Central memory CD8-positive, alpha-beta T cell (primary cell): Measurements from ENCODE around the gene COMMD10.

ENCODE experiments used
- ATAC-seq: fragments of 150-1000 bp; cut with Tn5 transposase; replicated peaks from 2 replicates; pipeline ENCODE4 v1.10.0; 2022; ENCODE audit warnings: mild to moderate bottlenecking, moderate FRiP score, moderate number of reproducible peaks; ENCODE audit not compliant: poor library complexity, severe bottlenecking; ENCODE audit errors: extremely low read depth
- DNase-seq, 2 donors: peaks; one replicate each; pipeline ENCODE4 v3.0.0; 2021; ENCODE audit warnings: low spot score in 2 of 2
- H3K27ac Mint-ChIP-seq: one replicate; pipeline ENCODE4 v1.8.0; 2022; ENCODE audit warnings: low read depth, mild to moderate bottlenecking, moderate library complexity, mixed read lengths
- H3K27me3 Mint-ChIP-seq: one replicate; pipeline ENCODE4 v1.8.0; 2022; ENCODE audit warnings: mixed read lengths
- H3K36me3 Mint-ChIP-seq: one replicate; pipeline ENCODE4 v1.8.0; 2022; ENCODE audit warnings: mild to moderate bottlenecking, moderate library complexity, mixed read lengths; ENCODE audit not compliant: insufficient read depth
- H3K4me1 Mint-ChIP-seq: one replicate; pipeline ENCODE4 v1.8.0; 2022; ENCODE audit warnings: mixed read lengths
- H3K4me3 Mint-ChIP-seq: one replicate; pipeline ENCODE4 v1.8.0; 2022; ENCODE audit warnings: mild to moderate bottlenecking, moderate library complexity, mixed read lengths
- H3K9me3 Mint-ChIP-seq: one replicate; pipeline ENCODE4 v1.8.0; 2022; ENCODE audit warnings: mixed read lengths

COMMD10 gene

DNA sequence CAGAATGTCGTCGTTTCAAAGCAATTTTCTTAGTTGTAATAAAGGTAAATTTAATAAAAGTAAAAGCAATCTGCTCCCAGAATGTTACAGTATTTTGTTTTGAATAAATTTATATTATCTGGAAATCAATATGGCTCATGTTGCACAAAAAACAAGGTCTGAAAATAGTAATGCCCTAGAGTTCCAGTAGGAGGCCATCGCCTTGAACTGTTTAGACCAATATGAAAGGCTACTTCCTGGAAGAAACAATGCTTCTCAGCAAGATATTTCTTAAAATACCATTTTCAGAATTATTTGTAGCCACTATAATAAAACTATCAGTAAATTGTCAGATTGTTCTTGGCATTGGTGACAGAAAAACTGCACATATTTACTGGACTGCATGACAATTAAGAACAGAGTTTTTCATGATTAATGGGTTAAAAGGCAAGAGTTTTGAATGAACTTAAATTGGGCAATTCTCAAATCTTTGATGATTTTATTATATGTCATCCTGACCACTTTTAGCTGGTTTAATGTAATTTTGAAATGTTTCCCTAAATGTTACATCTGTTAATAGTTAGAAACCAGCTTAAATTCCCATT lies 153.2 kb downstream of the COMMD10 start:
- peaks cover 3% of the 10 kb centered on the region for H3K36me3 Mint-ChIP-seq
- H3K27ac Mint-ChIP-seq = no peak overlapping the region
- no peak for DNase-seq
- ATAC-seq = no peak
- H3K4me3 Mint-ChIP-seq = no peak overlapping the region
- H3K27me3 Mint-ChIP-seq = no peaks in the 10 kb centered on the region
- H3K4me1 Mint-ChIP-seq = no peaks in the 10 kb centered on the region
- H3K9me3 Mint-ChIP-seq = peaks cover 5% of the 10 kb centered on the region

DNA sequence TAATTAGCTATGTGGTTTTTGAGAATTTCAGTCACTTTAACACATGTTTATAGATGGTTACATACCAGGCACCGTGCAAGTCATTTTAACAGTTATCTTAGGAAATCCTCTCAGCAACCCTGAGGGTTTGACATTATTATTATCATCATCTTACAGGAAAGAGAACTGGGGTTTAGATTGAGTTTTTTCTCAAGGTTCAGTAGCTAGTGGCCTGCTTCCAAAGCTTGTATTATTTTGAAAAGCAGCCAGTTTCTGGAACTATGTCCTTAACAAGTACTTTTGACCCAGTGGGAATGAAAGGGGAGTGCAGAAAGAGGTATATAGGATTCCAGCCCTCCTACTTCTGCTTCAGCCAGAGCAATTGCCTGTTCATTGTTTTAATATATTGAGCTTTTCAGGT lies 157.5 kb downstream of the COMMD10 start:
- Mint-ChIP-seq H3K4me1 (no peaks in the 10 kb centered on the region), H3K27ac (no peak overlapping the region), H3K4me3 (no peak overlapping the region), H3K36me3 (peaks cover 3% of the 10 kb centered on the region), H3K27me3 (no peaks in the 10 kb centered on the region), H3K9me3 (peaks cover 17% of the 10 kb centered on the region)
- DNase-seq = no peak
- no peak for ATAC-seq

GRCh38 chr5:116248432-116248831 lies 163.6 kb downstream of the COMMD10 start:
- Mint-ChIP-seq H3K4me1 (no peaks in the 10 kb centered on the region), H3K36me3 (peaks cover 3% of the 10 kb centered on the region)

GRCh38 chr5:116249648-116250047 lies 164.8 kb downstream of the COMMD10 start:
- Mint-ChIP-seq H3K27ac (no peak overlapping the region), H3K27me3 (no peaks in the 10 kb centered on the region), H3K9me3 (peaks cover 14% of the 10 kb centered on the region), H3K36me3 (peaks cover 3% of the 10 kb centered on the region), H3K4me3 (no peak overlapping the region), H3K4me1 (no peaks in the 10 kb centered on the region)
- ATAC-seq = no peak
- no peak for DNase-seq

More at GRCh38 chr5:116248432-116248831, 163.6 kb downstream of the COMMD10 start:
- Mint-ChIP-seq H3K27ac (no peak overlapping the region), H3K4me3 (no peak overlapping the region), H3K27me3 (no peaks in the 10 kb centered on the region), H3K9me3 (peaks cover 17% of the 10 kb centered on the region)
- DNase-seq = no peak
- no peak for ATAC-seq

DNA sequence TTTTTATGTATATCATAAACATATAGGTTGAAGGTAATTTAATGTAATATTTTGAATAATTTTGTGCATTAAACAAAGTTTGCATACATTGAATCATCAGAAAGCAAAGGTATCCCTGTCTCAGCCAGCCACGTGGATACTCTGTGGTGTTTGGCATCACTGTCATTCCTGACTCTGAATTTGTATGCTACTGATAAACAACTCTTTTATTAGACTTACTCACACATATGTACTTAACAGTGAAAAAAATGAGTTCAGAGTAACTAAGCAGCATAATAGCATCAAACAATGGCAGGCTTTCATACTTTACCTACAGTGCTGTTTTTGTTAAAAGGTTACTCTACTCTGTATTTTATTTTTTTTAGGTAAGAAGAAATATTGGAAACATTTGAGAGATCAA lies 171.9 kb downstream of the COMMD10 start:
- Mint-ChIP-seq H3K27me3 (no peaks in the 10 kb centered on the region), H3K9me3 (no peaks in the 10 kb centered on the region), H3K4me3 (no peak overlapping the region), H3K27ac (no peak overlapping the region), H3K4me1 (peaks cover 5% of the 10 kb centered on the region), H3K36me3 (peaks cover 2% of the 10 kb centered on the region)
- ATAC-seq = no peak
- DNase-seq = no peak

- H3K27ac Mint-ChIP-seq = no peak overlapping the region
- peaks cover 6% of the 10 kb centered on the region for H3K9me3 Mint-ChIP-seq
- H3K27me3 Mint-ChIP-seq = no peaks in the 10 kb centered on the region
- H3K4me3 Mint-ChIP-seq = no peak overlapping the region
- DNase-seq = no peak
- ATAC-seq = no peak
- H3K36me3 Mint-ChIP-seq = no peaks in the 10 kb centered on the region
- H3K4me1 Mint-ChIP-seq = no peaks in the 10 kb centered on the region
Measured at GRCh38 chr5:116265471-116265870, 180.6 kb downstream of the COMMD10 start.

DNA sequence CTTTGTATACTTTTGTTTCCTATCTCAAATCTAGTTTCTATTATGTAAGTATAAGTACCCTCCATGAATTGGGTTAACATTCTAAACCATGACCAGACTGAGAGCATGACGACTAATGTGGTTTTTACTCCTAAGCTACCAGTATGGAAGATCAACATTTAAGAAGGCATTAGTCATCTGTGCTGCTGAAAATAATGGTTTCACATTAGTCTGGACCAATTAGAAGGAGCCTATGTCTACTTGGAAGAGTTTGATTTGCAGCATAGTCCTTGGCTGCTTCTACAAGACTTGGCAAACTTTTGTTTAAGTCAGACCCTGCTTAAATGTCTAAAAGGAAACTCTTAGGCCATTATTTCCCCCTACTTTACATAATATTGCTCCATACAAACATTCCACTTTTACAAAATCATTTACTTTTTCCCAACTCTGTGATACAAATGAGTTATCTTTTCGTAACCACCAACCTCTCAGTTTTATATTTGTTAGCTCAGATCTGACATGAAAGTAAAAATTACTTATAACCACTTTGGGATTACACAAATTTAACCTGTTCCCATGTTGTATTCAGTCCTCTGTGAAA lies 186.7 kb downstream of the COMMD10 start:
- Mint-ChIP-seq H3K27me3 (no peaks in the 10 kb centered on the region), H3K36me3 (no peaks in the 10 kb centered on the region), H3K27ac (no peak overlapping the region), H3K4me1 (no peaks in the 10 kb centered on the region), H3K9me3 (peaks cover 9% of the 10 kb centered on the region), H3K4me3 (no peak overlapping the region)
- DNase-seq (no peak), ATAC-seq (no peak)

DNA sequence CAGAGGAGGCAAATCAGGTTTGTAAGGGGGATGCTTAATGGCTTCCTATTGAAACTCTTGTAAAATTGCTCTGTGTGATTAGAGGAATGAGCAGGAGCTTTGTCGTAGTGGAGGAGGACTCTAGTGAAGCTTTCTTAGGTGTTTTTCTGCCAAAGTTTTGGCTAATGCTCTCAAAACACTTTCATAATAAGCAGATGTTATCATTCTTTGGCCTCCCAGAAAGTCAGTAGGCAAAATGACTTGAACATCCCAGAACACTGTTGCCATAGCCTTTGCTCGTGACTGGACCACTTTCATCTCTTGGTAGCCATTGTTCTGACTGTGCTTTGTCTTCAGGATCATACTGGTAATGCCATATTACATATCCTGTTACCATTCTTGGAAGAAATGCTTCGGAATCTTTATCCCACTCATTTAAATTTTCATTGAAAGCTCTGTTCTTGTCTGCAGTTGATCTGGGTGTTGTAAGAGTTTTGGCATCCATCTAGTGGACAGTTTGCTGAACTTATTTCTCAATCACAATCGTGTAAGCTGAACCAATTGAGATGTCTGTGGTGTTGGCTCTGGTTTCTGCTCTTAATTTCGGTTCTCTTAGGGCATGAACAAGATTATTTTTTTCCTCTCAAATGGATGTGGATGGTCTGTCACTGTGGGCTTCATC lies 187.6 kb downstream of the COMMD10 start:
- no peak for DNase-seq
- no peak overlapping the region for H3K27ac Mint-ChIP-seq
- H3K4me1 Mint-ChIP-seq = no peaks in the 10 kb centered on the region
- H3K4me3 Mint-ChIP-seq = no peak overlapping the region
- H3K36me3 Mint-ChIP-seq = no peaks in the 10 kb centered on the region
- H3K27me3 Mint-ChIP-seq = no peaks in the 10 kb centered on the region
- H3K9me3 Mint-ChIP-seq = peaks cover 13% of the 10 kb centered on the region
- ATAC-seq = no peak

DNA sequence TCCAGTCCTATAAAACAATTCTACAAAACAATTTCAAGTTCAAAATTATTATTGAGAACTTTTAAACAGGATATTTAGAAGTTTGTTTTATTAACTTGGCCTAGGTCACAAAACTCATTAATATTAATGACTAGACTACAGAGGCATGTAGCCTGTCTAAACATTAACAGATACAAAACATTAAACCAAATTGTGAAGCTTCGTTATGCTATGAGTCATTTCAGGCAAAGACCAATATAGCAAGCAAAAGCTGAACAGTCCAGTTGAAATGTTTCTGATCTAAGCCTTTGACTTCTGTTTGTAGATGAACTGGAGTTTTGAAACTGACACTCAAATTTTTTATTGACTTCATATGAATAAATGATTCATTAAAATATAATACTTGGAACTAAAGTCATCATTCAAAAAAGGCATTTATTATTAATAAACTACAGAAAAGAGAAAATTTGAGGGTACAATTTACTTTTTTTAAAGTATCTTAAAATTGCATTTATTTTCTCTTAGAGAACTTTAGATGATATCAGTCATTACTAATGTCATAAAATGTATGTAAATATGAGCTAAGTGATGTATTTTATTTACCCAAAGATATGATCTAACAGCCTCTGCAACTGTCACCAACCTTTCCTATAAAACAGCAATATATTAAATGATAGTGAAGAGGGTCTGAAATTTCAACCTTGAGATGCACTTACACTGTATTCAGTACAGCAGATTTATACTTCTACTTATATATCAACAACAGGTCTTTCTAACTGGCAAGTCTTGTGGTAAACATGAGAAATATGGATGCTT lies 188.8 kb downstream of the COMMD10 start:
- ATAC-seq (no peak), DNase-seq (no peak)
- H3K36me3 Mint-ChIP-seq = no peaks in the 10 kb centered on the region
- H3K27ac Mint-ChIP-seq = no peak overlapping the region
- no peaks in the 10 kb centered on the region for H3K4me1 Mint-ChIP-seq
- no peak overlapping the region for H3K4me3 Mint-ChIP-seq
- peaks cover 13% of the 10 kb centered on the region for H3K9me3 Mint-ChIP-seq
- no peaks in the 10 kb centered on the region for H3K27me3 Mint-ChIP-seq

DNA sequence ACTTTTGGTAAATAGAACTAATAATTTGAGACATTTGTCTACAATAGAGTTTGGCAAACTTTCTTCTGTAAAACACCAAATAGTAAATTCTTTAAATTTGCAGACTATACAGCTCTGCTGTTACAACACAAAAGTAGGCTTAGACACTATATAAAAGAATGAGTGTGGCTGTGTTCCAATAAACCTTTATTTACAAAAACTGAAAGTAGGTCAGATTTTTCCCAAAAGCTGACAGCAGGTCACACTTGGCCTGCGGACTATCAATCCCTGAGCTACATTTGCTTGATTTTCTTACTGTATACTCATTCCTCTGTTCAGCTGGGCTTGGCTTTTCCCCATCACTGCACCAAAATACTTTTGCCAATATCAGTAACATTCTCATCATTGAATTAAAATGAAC lies 189.4 kb downstream of the COMMD10 start:
- peaks cover 5% of the 10 kb centered on the region for H3K4me1 Mint-ChIP-seq
- H3K27ac Mint-ChIP-seq = no peak overlapping the region
- no peak overlapping the region for H3K4me3 Mint-ChIP-seq
- peaks cover 13% of the 10 kb centered on the region for H3K9me3 Mint-ChIP-seq
- no peak for DNase-seq
- no peaks in the 10 kb centered on the region for H3K36me3 Mint-ChIP-seq
- no peaks in the 10 kb centered on the region for H3K27me3 Mint-ChIP-seq
- ATAC-seq = no peak

DNA sequence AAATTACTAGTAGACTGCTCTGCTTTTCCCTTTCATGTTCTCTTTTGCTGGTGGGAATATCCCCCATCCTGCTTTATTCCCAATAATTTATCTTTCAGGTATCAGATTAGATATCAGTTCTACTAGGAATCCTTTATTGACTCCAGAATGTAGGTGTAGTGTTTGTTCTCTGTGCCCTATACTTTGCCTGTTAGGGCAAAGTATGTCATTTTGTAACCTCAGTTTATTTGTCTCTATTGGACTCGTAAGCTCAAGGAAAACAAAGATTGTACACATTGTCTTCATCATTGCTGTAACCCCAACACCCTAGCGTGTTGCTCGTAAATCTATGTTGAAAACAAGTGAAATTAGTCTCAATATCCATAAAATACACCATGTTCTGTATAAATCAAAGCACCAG lies 190.5 kb downstream of the COMMD10 start:
- H3K9me3 Mint-ChIP-seq = peaks cover 13% of the 10 kb centered on the region
- no peak overlapping the region for H3K4me3 Mint-ChIP-seq
- H3K36me3 Mint-ChIP-seq = no peaks in the 10 kb centered on the region
- DNase-seq (no peak), ATAC-seq (no peak)
- peaks cover 5% of the 10 kb centered on the region for H3K4me1 Mint-ChIP-seq
- H3K27me3 Mint-ChIP-seq = no peaks in the 10 kb centered on the region
- H3K27ac Mint-ChIP-seq = no peak overlapping the region

DNA sequence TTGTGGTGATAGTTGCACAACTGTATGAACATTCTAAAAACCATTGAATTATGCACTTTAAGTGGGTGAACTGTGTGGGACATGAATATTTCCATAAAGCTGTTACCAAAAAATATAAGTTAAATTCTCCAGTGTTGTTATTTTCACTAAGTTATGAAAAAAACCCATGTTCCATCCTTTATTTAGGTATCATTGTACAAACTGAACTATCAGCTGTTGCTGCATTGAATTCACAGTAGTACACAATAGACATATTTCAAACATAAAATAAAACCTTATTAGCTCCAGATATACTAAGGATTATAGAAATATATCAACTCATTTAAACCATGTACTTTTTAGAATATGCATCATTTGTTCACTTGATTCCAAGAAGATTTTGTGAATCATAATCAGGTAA lies 192.1 kb downstream of the COMMD10 start:
- Mint-ChIP-seq H3K4me3 (no peak overlapping the region), H3K4me1 (peaks cover 8% of the 10 kb centered on the region), H3K9me3 (peaks cover 13% of the 10 kb centered on the region), H3K27me3 (no peaks in the 10 kb centered on the region), H3K36me3 (no peaks in the 10 kb centered on the region), H3K27ac (no peak overlapping the region)
- no peak for ATAC-seq
- DNase-seq = no peak
